ENCODE results near the gene ARF3. TPM values are rescaled to one million over a fixed set of nuclear protein-coding genes. Genes with fewer than 3 reads are reported as not detected.

The ARF3 gene
- total RNA-seq, 1 donor from 2014 or later = 112 TPM

- intact Hi-C loops (cut with DNase I) = no loop called here
- DNase-seq (ENCODE audit: low spot score) = peak; percentile 60
- ATAC-seq = no peak
Observed at GRCh38 chr12:48969833-48970701, 12.8 kb upstream of the ARF3 start.

DNA sequence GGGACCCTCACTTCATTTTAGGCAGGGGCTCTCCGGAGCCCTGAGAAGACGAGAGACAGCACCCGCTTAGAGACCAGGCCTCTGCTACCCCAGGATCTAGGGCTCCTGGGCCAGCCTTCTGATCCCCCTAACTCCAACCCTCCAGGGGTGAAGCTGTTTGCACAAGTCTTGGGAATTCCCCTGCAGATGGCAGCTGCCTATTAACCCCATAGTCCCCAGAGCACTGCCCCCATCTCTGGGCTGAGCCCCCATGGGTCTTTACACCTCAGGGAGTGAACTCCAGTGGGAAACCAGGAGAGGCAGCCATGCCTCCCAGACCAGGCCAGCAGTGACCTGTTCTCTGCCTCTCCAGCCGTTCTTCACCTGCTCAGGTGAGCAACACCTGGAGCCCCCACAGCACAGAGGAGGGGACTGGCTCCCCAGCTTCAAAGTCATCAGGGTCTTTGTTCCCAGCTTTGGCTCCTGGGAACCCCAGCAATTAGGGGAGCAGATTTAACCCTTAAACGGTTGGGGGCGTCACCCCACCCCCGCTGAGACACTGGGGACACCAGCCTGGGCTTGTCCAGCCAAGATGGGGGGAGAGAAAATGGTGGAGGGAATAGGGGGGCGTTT, 12.0 kb upstream of the ARF3 start:
- DNase-seq (ENCODE audit: low spot score) (no peak), ATAC-seq (no peak)
- intact Hi-C loops (cut with DNase I) = no loop called here

GRCh38 chr12:48968467-48968866, 11.2 kb upstream of the ARF3 start:
- intact Hi-C loops (cut with DNase I) = no loop called here
- ATAC-seq = no peak
- no peak for DNase-seq (ENCODE audit: low spot score)

- no peak for DNase-seq (ENCODE audit: low spot score)
- ATAC-seq = no peak
- intact Hi-C loops (cut with DNase I) = no loop called here
Observed at GRCh38 chr12:48967991-48968390, 10.7 kb upstream of the ARF3 start.

DNA sequence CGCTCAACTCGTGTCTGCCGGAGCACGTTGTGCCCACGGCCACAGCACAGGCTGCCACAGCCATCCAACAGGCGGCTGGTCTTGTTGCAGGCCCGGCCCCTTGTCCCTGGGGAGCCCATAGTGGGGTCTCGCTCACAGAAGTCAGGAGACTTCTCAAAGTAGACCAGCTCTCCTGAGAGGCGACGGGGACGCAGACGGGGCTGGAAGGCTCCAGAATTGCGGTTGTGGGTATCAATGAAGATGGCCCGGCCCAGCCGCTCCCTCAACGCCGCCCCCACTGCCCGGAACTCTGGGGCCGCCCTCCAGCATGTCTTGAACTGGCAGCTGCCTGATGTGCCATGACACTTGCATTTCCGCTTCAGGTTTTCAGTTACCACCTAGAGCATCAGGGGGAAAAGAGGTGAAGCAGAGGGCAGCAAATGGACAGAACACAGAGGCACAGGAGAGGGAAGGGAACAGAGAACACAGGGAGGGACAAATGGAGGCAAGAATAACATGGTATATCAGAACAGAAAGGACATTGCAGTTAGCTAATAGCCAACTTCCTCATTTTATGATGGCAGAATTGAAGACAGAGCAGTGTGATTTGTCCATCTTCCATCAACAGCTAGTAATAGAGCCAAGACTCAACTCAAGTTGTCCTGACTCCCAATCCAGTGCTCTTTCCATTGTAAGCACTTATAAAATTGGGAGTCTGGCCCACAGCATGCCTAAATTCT, 9.0 kb upstream of the ARF3 start:
- DNase-seq (ENCODE audit: low spot score) (no peak), ATAC-seq (no peak)
- intact Hi-C loops (cut with DNase I) = no loop called here

DNA sequence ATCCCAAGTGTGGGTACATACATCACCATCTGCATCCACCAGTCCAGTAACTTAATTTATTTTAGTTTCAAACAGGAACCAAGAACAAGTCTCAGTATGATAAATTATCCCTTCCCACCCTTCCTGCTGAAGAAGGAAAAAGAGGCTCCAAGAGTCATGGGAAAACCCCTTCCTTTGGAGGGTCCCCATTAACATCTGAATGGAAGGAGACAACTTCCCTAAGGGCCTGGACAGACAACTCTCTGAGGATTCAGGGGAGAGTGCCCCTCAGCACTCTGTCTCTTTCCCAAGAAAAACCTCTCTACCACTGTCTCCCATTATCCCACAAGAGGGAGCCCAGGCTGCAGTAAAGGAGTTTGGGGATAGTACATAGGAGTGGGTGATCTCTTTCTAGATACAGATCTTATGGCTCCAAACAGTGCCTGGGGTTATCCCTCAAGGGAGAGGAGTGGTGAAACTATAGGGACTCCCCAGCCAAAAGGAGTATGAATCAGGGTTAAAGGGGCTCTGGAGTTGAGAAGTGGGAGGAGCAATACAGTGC, 8.1 kb upstream of the ARF3 start:
- ATAC-seq = peak; percentile 27
- no peak for DNase-seq (ENCODE audit: low spot score)
- intact Hi-C loops (cut with DNase I) = no loop called here

- DNase-seq (ENCODE audit: low spot score) (no peak), ATAC-seq (no peak)
- intact Hi-C loops (cut with DNase I) = no loop called here
Observed at GRCh38 chr12:48961801-48962200, 4.5 kb upstream of the ARF3 start.

DNA sequence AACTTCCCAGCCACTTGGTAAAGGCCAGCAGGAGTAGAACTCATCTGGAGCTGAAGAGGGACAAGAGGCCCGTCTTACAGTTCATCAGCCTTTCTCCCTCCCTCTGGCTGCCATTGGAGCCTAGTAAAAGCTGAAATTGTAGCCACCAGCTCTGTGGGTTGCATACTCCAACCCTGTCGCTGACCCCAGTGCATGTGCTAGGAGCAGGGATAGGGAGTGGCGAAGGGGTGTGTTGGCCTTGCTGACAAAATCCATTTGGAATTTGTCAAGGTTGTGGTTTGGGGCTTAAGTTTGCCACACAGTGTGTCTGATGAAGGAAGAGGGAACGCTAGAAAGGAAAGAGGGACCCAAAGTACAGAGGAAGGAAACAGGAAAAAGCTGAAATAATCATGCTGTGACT, 4.0 kb upstream of the ARF3 start:
- intact Hi-C loops (cut with DNase I) = no loop called here
- ATAC-seq (no peak), DNase-seq (ENCODE audit: low spot score) (no peak)

- intact Hi-C loops (cut with DNase I) = no loop called here
- DNase-seq (ENCODE audit: low spot score) (no peak), ATAC-seq (no peak)
Observed at GRCh38 chr12:48960834-48961233, 3.5 kb upstream of the ARF3 start.

- intact Hi-C loops (cut with DNase I) = no loop called here
- DNase-seq (ENCODE audit: low spot score) = no peak
- no peak for ATAC-seq
Observed at GRCh38 chr12:48958049-48958388, 732 bp upstream of the ARF3 start.

GRCh38 chr12:48956279-48957140, 777 bp downstream of the ARF3 start:
- intact Hi-C loops (cut with DNase I) = no loop called here
- ATAC-seq = peak; percentile 95
- DNase-seq (ENCODE audit: low spot score) = peak; percentile 87

DNA sequence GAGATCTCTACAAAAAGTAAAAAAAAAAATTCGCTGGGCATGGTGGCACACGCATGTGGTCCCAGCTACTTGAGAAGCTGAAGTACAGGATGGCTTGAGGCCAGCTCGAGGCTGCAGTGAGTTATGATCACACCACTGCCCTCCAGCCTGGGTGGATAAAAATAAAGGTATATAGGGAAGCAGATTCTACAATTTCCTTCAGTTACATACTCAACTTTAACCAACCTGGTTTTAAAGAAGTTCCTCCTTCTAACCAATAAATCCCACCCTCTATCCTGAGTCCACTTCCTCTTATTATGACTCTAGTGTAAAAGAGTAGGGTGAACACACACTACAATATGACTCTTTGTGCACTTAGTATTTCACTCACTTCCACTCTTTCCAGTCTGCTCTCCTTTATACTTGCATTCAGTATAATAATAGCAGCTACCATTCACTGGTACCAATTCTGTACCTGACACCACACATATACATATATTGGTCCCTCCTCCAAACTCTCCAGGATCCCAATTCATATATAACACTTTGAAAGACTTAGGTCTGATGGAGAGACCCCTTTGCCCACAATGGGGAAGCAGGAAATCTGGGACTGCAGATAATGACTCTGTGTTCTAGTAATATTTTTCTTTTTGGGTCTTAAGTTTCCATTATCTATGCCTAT, 2.3 kb downstream of the ARF3 start:
- intact Hi-C loops (cut with DNase I) = no loop called here
- ATAC-seq (no peak), DNase-seq (ENCODE audit: low spot score) (no peak)

DNA sequence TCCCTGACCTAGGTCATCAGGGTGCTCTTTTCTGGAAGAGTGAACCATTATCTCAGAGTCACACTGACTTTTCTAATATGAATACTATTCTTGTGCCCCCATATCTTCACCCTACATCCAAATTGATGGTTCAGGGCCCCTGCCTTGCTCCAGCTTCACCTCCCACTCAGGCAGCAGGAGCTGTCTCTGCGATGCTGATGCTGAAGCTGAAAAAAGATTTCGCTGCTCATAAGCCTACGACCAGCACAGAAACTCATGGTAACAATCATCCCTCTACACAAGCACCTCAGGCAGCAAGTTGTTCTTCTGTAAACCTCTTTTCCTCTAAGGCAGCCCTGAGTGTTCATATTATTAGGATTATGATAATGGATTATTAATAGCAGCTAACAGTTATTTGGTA, 3.2 kb downstream of the ARF3 start:
- no peak for DNase-seq (ENCODE audit: low spot score)
- intact Hi-C loops (cut with DNase I) = no loop called here
- no peak for ATAC-seq

DNA sequence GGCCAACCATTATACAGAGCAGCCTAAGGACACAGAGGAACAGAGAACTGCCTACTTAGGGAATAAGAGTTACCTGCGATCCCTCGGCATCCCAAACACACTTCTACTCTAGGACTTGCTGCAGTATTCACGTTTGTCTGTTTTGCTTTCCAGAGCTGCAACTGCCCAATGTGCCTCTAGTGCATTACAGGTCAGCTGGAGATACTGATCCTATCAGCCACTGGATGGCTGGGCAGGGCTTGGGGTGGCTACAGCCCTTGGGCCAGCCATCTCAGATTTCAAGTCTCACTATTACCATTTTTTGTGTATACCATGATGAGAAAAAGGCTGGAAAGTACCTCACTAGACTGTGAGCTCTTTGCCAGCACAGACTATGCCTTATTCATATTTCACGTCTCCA, 4.6 kb downstream of the ARF3 start:
- ATAC-seq (no peak), DNase-seq (ENCODE audit: low spot score) (no peak)
- intact Hi-C loops (cut with DNase I) = no loop called here

DNA sequence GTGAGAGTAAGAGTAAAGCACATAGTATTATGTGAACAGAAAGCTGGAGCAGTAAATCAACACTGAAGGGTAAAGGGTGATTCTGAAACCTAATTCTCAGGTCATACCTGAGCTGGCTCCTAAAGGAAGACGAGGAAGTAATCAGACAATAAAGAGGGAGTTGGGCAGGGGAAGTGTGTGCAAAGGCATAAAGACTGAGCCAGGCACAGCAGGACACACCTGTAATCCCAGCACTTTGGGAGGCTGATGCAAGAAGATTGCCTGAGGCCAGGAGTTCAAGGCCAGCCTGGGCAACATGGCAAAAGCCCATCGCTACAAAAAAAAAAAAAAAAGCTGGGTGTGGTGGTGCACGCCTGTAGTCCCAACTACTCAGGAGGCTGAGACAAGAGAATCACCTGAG, 9.6 kb downstream of the ARF3 start:
- DNase-seq (ENCODE audit: low spot score) (no peak), ATAC-seq (no peak)
- intact Hi-C loops (cut with DNase I) = no loop called here

DNA sequence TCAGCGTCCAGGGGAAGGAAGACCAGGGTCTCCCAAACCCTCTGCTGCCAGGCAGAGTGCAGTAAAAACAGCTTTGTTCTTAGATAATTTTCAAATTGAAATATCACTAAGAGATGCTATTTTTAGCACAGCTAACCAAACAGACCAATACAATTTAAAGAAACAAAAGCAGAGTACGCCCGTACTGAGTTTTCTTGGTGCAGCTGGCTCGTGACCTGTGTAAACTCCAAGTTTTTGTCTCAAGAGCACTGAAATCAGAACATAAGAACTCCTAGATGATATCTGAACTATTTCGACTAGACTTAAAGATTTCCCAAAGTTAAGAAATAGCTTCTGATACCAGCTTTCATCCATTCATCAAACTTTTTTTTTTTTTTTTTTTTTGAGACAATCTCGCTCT, 10.3 kb downstream of the ARF3 start:
- ATAC-seq (no peak), DNase-seq (ENCODE audit: low spot score) (no peak)
- intact Hi-C loops (cut with DNase I) = no loop called here

GRCh38 chr12:48946205-48946604, 11.1 kb downstream of the ARF3 start:
- DNase-seq (ENCODE audit: low spot score) = no peak
- intact Hi-C loops (cut with DNase I) = no loop called here
- ATAC-seq = no peak

DNA sequence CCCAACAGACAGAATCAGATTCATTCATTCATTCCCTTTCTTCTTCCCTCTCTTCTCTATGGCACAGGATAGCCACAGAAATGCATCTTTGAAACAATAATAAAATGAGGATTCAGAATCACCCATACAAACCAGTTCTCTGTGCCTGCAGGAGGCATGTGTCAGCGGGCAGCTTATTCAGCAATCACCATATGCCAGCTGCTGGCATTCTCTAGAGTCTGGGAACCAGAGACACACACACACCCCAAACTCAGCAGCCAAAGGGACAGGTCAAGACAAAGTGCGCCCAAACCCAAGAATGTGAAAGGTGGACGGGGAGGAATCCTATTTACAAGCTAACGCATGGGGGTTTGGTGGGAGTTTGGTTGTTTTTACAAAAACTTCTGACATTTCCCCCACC, 14.1 kb downstream of the ARF3 start:
- no peak for DNase-seq (ENCODE audit: low spot score)
- intact Hi-C loops (cut with DNase I) = no loop called here
- no peak for ATAC-seq

GRCh38 chr12:48940181-48940580, 17.1 kb downstream of the ARF3 start:
- DNase-seq (ENCODE audit: low spot score) = no peak
- no peak for ATAC-seq
- intact Hi-C loops (cut with DNase I) = no loop called here

Data from sciatic nerve (tissue), 2 donors.